ENCODE measurements around the gene NCOA1. TPM values are rescaled to one million over a fixed set of nuclear protein-coding genes. Genes with fewer than 3 reads are reported as not detected.

NCOA1 gene
- total and polyA plus RNA-seq, 10 of the 15 experiments (the other 5 are each of a cell fraction or from before 2014, with no cell fraction given): 1.8 to 35.6 (median 6.1) TPM

DNA sequence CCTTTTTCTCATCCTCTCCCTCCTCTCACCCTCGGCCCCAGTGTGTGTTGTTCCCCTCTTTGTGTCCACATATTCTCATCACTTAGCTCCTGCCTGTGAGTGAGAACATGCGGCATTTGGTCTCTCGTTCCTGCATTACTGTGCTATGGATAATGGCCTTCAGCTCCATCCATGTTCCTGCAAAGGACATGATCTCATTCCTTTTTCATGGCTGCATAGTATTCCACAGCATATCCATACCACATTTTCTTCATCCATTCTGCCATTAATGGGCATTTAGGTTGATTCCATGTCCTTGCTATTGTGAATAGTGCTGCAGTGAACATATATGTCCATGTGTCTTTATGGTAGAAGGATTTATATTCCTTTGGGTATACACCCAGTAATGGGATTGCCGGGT is 10.8 kb upstream of the NCOA1 start:
- H3K27ac ChIP-seq (ENCODE audit: control insufficient read depth, insufficient read depth): no peak overlapping the region
- WGBS (ENCODE audit: insufficient coverage, insufficient replicate concordance, low lambda C conversion rate, missing lambda C conversion rate): 82% methylated on average over 4 of the region's 4 CpGs
- H3K4me2 ChIP-seq (ENCODE audit: control insufficient read depth, insufficient read depth): no peak overlapping the region
- ATAC-seq: no peak
- no peak overlapping the region for H3K4me3 ChIP-seq
- TF ChIP-seq RCOR1 (conservative IDR thresholded peaks at IDR 0.05; ENCODE audit: low read depth, low read length) (no peak), KLF5 (IDR thresholded peaks at IDR 0.05; ENCODE audit: partially characterized antibody) (no peak)
- no TSS peak for BruUV-seq (replicated peaks)
- POLR2A ChIA-PET: no interaction called here
- no peak overlapping the region for H2AFZ ChIP-seq (ENCODE audit: control insufficient read depth, low read depth, low read length)
- H4K20me1 ChIP-seq (ENCODE audit: control insufficient read depth, insufficient read depth): no peaks in the 10 kb centered on the region
- no peaks in the 10 kb centered on the region; the same call in 2 of the 3 replicates for H3K9me3 ChIP-seq (replicated peaks; ENCODE audit: control insufficient read depth, insufficient read depth, low read length)
- SMC1A ChIA-PET (ENCODE audit: uncharacterized antibody, unreplicated experiment): no interaction called here
- no peaks in the 10 kb centered on the region for H3K27me3 ChIP-seq (replicated peaks in 1 of 2; ENCODE audit: control insufficient read depth in 2 of 2, insufficient read depth in 2 of 2, low read length in 1 of 2)
- CTCF ChIA-PET: no interaction called here
- no peak overlapping the region for H3K9ac ChIP-seq (ENCODE audit: control insufficient read depth, insufficient read depth, low read length)
- RAD21 ChIA-PET (ENCODE audit: unreplicated experiment): no interaction called here
- DNase-seq (ENCODE audit: low read depth, low spot score): no peak
- intact Hi-C loops (cut with micrococcal nuclease; ENCODE audit: unreplicated experiment) (no loop called here), in situ Hi-C loops (cut with MboI) (no loop called here)
- H3K4me1 ChIP-seq (ENCODE audit: control insufficient read depth, insufficient read depth, low read length): no peaks in the 10 kb centered on the region
- no peaks in the 10 kb centered on the region for H3K36me3 ChIP-seq (ENCODE audit: control insufficient read depth in 2 of 2, insufficient read depth in 2 of 2, low read length in 1 of 2)
- peak; percentile 7 for FAIRE-seq
- no peaks in the 10 kb centered on the region for H3K79me2 ChIP-seq (ENCODE audit: control insufficient read depth, insufficient read depth, low read length)

DNA sequence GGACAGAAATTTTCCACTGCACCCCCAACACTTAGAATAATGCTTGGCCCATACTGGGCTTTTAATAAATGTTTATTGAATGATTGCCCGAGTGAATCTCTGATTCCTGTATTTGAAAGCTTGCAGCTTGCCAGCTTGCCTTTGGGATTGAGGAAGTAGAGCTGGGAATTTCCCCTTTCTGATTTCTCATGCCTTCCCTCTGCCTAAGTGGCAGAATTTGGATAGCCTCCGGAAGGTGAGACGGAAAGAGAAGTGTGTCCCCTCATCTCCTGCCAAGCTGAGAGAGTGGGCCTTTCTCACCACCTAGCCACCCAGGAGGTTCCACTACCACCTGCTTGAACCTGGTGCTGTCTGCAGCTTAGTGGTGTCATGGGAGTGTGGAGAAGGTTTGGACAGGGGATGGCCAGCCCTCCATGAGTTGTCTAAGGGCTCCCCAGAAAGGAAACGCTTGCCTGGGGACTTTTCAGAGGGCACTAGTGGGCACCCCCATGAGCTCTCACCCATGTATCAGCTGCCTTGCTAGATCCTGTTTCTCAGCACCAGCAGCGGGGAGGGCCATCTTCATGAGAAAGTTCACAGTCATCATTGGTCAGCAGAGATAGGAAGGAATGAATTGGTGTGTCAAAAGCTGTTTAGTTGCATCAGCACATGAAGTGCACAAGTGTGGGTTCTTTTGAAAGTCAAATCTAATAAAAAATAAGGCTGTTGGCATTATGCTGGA is 8.6 kb upstream of the NCOA1 start:
- in situ Hi-C loops (cut with MboI) (no loop called here), intact Hi-C loops (cut with micrococcal nuclease; ENCODE audit: unreplicated experiment) (no loop called here)
- Histone ChIP-seq H3K79me2 (ENCODE audit: control insufficient read depth, insufficient read depth, low read length) (no peaks in the 10 kb centered on the region), H4K20me1 (ENCODE audit: control insufficient read depth, insufficient read depth) (no peaks in the 10 kb centered on the region), H2AFZ (ENCODE audit: control insufficient read depth, low read depth, low read length) (no peak overlapping the region), H3K27ac (ENCODE audit: control insufficient read depth, insufficient read depth) (no peak overlapping the region), H3K27me3 (replicated peaks in 1 of 2; ENCODE audit: control insufficient read depth in 2 of 2, insufficient read depth in 2 of 2, low read length in 1 of 2) (no peaks in the 10 kb centered on the region), H3K9ac (ENCODE audit: control insufficient read depth, insufficient read depth, low read length) (no peak overlapping the region), H3K4me1 (ENCODE audit: control insufficient read depth, insufficient read depth, low read length) (no peaks in the 10 kb centered on the region), H3K9me3 (replicated peaks; ENCODE audit: control insufficient read depth, insufficient read depth, low read length) (no peaks in the 10 kb centered on the region; the same call in 2 of the 3 replicates), H3K4me2 (ENCODE audit: control insufficient read depth, insufficient read depth) (no peak overlapping the region), H3K4me3 (no peak overlapping the region), H3K36me3 (ENCODE audit: control insufficient read depth in 2 of 2, insufficient read depth in 2 of 2, low read length in 1 of 2) (no peaks in the 10 kb centered on the region)
- no peak for ATAC-seq
- ChIA-PET SMC1A (ENCODE audit: uncharacterized antibody, unreplicated experiment) (interaction anchor here (0.8 to 1.4 kb wide), 2 partner anchors 13 to 57 kb away, joined by 3 read pairs; no protein-coding TSS in a partner anchor), RAD21 (ENCODE audit: unreplicated experiment) (no interaction called here), POLR2A (interaction anchor here (1.3 kb wide), 1 partner anchor 25 kb away, joined by 3 read pairs; no protein-coding TSS in a partner anchor), CTCF (interaction anchor here (0.5 to 1.6 kb wide), 3 partner anchors 60 to 464 kb away, joined by 3 to 5 read pairs (median 4); no protein-coding TSS in a partner anchor)
- no peak for FAIRE-seq
- no peak for DNase-seq (ENCODE audit: low read depth, low spot score)
- WGBS (ENCODE audit: insufficient coverage, insufficient replicate concordance, low lambda C conversion rate, missing lambda C conversion rate): 65% methylated on average over 5 of the region's 5 CpGs
- BruUV-seq (replicated peaks): no TSS peak
- no peak for TF ChIP-seq CHD2 (IDR thresholded peaks at IDR 0.05; ENCODE audit: borderline replicate concordance, low read depth, low read length)

Data from GM12878 (cell line).